H1 (cell line): ENCODE data around the gene CCDC92B. TPM values are rescaled to one million over a fixed set of nuclear protein-coding genes. Genes with fewer than 3 reads are reported as not detected.

Experiments used
- ASH2L ChIP-seq: fragments of 200-600, 300-600 bp; sonication (generic); IDR thresholded peaks from one replicate; pipeline ENCODE4 v1.7.1; 2017; ENCODE audit warnings: low read length
- CBX8 ChIP-seq: fragments of 300-800, 300-1000 bp; sonication (generic); IDR thresholded peaks from 2 replicates; pipeline ENCODE4 v1.7.1; 2016; ENCODE audit warnings: low read depth, low read length, borderline replicate concordance
- polyA plus RNA-seq, 7 experiments: library from polyadenylated mRNA; depleted of rRNA in 3 of 7; stranded (reverse) in 5 of 7; unstranded in 2 of 7; fragments of >200 nt in 5 of 7; fragments of 200-250 nt in 2 of 7; gene quantifications; 1 replicate in 5 of 7; 2 replicates in 1 of 7; 4 replicates in 1 of 7; pipeline versions ENCODE4 v1.2.1 to v1.2.3, GENCODE V29; 2011 to 2013; ENCODE audit warnings: missing spikeins in 2 of 7, mixed read lengths in 2 of 7
- total RNA-seq: library from RNA; stranded (reverse); fragmentation: NEBNext Ultra II Directional; extraction: Animal tissue kit (Norgen Biotek cat#: 25700); gene quantifications from 2 replicates; pipeline ENCODE4 v1.2.1, GENCODE V29; 2021

CCDC92B gene
- total and polyA plus RNA-seq, 2 of the 8 experiments (the other 6 are each of a cell fraction or from before 2014, with no cell fraction given) = 5.5 to 12.1 TPM

GRCh38 chr17:2735896-2736295, 13.6 kb downstream of the CCDC92B start (continued):
- TF ChIP-seq ASH2L (no peak), CBX8 (no peak)
